DMS53 treated with DMSO at 0.1 percent for 48 hours (cell line): ENCODE results near the gene TNIK.
"Not testable (repeated sequence)": the region's sequence is repeated elsewhere in the genome, so short reads cannot be mapped to it uniquely, and the experiment has no call there.

ENCODE experiments used
- DNase-seq: peaks from one replicate; lab custom pipeline; 2025; ENCODE audit not compliant: unreplicated experiment; lab: John Stamatoyannopoulos, UW

TNIK gene

DNA sequence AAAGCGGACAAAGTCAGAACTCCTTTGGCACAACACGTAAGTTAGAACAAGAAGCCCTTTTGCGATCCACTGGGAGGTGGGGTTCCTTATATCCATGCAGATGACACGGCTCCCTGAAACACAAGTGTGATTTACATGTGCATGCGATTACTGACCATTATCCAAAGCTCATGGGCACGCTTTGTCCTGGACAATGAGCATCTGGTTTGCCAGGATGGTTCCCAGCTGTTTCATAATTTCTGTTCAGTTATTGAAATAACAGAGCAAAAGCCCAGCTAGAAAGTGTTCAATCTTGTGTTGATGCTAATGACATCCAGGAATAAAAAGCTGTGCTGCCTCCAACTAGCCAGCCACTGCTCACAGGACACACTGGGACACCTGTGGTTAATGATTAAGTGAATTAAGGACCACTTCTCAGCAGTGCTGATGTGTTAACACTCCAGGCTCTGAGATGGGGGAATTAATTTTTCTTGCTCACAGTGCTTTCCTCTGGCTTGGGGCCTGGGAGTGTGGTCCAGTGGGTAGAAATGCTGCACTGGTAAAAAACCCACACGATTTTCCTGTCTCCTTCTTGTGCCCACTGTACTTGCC lies 310.6 kb downstream of the TNIK start:
- DNase-seq, result peak; percentile 32

DNA sequence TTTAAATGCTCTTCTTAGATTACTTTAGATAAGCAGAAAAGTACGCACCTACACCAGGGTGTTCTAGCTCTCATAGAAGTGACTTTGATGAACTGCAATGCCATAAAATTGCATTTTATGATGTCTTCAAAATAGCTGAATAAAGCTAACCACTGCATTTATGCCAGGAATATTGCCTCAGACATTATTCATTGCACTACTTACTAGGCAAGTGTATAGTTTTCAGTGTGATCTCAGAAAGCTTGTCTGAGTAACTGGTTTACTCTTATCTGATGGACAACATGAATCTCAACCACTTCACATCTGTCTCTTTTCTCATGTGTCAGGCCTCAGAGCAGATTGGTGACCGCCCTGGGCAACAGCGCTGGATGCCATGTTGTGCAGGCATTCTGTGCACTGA lies 314.4 kb downstream of the TNIK start:
- no peak for DNase-seq

DNA sequence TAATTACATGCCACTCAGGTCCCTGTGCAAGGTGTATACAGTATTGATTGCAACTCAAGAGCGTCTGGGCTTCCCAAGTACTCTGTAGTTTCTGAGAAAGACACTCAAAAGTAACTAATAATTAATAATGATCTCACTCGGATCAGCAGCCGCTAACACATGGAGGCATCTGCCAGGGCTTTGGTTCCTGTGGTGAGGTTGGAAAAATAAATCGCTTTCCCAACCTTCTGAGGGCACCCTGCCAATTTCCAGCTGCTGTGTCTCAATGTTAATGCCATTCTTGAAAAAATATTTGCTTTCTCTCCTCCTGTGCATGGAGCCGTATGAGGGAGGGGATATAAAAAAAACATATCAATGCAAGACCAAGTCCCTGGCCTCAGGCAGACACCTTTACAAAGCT lies 317.2 kb downstream of the TNIK start:
- no peak for DNase-seq

DNA sequence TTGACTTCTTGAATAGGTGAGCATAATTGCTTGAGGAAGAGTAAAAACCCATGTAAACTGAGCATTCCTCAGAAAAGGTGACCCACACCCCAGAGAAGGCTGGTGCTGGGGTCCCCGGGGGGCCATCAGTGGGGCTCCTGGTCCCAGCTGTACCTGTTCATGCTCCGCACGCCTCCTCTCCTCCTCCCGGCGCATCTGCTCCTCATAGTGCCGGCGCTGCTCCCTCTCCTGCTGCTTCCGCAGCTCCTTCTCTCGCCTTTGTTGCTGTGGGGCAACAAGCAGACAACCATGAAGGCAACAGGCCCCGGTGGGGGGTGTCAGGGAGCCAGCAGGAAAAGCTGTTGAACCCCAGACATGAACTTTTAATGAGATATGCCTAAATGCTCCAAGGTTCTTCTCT lies 320.0 kb downstream of the TNIK start:
- DNase-seq, result no peak

DNA sequence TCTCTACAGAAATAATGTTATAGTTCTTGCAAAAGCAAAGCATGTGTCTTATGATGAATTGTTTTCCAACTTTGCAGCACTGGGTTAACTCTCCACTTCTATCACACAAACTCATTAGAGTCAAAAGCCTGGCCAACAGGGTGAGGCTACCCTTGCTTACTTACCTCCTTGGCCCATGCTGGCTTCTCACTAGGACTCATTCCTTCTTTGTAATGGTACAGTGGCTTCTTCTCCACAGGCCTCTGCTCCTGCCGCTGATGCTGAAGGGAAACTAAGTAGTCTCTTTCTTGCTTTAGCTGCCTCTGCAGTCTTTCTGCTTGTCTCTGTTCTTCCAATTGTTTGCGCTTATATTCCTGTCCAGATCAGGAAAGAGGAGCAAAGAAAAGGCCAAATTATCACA lies 322.2 kb downstream of the TNIK start:
- DNase-seq, result no peak

DNA sequence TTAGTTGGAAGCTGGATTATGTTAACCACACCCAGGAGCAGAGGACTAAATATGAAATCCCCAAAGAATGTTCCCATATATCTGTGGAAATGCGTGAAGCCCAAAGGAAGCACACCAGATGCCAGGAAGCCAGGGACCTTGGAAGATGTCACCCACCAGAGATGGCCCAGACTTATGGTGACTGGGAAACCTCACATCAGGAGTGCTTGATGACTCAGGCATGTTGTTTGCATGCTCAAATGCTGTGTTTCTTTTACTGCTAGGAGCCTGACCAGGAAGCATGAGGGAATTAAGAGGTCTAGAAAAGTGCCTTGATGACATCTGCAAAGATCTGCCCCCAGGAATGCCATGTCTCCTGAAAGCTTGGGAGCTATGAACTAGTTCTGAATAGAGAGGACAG lies 324.7 kb downstream of the TNIK start:
- DNase-seq, result no peak

DNA sequence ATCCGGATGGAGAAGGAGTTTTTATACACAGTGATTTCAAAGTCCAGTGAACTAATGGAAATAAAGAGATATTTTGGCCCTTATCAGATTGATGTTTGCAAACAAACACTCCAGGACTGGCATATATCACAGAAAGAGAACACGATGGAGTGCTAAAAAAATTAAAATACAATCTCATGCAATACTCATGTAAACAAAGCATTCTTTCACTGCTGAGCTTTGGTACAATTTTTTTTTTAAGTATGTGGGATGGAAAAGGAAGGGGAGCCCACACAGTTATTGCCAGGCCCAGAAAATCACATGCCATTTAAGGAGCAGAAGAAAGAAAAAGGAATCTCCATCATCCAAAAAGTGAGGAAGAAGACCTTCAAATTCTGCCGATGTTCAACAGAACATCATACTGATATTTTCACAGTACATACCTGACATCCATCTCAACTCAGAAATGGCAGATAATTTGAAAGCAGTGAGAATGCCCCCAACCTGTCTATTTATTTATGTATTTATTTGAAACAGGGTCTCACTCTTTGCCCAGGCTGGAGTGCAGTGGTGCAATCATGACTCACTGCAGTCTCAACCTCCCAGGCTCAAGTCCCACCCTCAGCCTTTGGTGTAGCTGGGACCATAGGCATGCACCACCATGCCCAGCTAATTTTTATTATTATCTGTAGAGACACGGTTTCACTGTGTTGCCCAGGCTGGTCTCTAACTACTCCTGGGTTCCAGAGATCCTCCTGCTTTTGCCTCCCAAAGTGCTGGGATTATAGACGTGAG lies 326.2 kb downstream of the TNIK start:
- DNase-seq, result no peak

DNA sequence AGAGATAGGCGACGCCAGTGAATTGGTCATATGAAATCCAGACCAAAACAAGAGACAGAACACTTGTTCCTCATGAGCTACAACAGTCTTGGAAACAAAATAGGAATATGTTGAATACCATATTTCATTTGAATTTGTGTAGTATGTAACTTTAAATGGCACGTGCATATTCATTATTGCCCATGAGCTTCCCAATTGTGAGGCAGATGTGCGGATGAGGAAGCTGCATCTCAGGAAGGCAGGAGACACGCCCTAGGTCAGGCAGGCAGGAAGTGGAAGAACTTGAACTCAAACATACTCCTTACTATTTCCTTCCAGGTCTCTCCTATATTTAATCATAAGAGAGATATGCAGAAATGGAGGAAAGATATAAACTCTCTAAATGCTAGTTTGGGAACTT lies 326.9 kb downstream of the TNIK start:
- DNase-seq, result no peak

DNA sequence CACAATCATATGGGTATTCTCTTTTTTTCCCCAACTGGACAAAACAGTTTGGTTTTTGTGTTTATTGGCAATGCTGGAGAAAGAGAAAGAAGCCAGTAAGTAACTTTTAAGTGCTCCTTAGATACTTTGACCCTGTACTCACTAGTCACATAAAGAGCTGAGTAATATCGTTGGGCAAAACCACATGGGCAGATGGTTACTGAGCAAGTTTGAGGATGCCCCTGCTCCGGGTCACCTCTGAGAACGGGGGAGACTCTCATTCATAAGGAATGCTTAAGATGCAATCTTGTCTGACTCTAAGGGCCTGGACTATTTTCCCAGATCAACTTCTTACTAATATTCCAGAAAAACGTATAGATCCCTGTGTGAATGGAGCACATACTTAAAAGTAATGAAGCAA lies 327.3 kb downstream of the TNIK start:
- no peak for DNase-seq

DNA sequence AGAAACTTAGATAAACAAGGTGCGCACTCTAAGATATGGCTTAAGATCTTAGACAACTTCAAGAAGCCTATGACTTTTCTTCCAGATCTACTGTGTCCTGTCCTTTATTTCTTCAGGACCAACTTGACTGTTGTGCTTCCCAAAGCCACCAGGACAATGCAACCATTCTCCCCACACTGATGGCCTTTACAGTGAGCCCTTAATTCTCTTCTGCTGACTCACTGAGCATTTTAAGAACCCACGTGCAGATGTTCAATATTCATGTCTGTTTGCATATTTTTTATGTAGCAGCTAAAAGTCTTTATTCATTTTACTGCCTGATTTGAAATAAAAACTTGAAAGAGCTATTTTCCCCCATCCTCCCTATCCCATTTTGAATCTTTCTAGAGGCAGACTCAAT lies 330.4 kb downstream of the TNIK start:
- no peak for DNase-seq

DNA sequence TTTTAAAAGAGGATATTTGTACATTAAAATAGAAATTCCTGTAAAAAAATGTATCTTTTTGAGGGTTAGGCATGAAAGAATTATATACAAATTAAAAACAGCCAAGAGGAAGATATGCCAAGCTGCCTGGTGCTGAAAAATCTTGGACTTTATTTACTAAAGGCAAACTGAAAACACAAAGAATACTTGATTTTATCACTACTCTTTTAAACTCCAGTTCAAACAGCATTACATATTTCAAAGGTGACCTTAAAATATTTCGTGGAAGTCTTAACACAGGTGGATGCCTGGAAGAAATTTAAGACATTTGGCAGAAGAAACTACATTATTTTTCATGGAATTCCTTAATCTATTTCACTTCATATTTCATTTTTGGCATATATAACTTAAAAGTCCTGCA lies 332.6 kb downstream of the TNIK start:
- DNase-seq, result no peak

DNA sequence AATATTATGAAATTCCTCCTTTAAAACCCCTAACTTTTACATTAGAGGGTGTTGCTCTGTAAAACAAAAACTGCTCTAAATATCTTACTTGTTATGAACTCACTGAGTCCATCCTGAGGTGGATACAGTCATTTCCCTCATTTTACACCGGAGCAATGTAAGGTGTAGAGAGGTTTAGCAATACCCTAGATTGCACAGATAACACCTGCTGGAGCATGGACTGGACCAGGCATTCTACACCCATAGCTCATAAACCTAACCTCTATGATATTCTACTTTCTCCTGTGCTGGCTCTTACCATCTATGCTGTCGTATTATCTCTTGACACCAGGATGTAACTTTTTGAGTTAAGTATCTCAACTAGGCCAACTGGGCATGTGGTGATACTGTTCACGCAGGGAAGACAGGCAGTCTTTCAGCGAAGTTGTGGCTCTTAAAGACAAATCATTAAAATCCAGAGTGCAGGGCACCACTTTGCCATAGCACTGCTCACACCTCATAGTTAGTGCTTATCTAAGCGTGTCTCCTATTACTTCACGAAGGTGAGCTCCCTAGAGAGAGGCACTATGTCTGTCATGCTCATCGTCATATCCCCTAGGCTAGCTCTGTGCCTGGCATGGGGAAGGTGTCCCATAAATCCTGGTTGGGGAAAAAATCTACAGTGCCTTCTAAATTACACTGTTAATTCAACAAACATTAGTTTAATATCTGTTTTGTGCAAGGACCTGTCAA lies 333.6 kb downstream of the TNIK start:
- DNase-seq, result no peak

DNA sequence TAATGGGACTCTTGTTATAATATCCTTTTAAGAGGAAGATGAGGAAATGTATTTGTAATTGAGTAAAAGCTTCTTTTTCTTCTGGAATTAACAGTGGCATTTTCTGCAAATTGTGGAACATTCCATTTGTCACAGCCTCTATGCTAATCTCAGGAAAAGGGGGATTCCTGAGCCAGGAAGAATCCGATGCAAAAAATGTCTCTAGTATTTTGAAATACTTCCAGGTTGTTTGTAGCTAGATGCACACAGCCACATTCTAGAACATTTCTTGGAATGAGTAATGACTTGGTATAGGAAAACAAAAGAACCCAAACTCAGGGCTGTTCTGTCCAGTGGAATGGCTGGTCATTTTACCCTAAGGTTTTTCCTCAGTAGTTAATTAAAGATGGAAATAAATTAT lies 335.2 kb downstream of the TNIK start:
- no peak for DNase-seq

DNA sequence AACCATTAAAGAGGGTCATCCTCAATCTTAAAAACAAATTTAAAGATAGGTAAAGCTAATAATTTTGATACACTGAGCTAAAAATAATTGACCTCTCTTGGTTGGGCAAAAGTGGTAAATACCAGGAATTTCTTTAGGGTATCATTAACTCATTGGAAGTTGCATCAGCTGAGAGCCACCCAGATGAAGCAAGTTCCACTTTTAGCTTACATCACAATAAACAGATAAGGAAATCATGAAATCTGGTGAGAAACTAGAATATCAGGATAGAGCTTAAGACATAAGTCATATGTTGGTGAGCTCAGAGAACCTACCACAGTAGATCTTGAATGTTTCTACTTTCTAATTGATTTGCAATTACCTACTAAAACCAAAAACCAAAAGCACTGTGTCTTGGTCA lies 336.3 kb downstream of the TNIK start:
- no peak for DNase-seq

DNA sequence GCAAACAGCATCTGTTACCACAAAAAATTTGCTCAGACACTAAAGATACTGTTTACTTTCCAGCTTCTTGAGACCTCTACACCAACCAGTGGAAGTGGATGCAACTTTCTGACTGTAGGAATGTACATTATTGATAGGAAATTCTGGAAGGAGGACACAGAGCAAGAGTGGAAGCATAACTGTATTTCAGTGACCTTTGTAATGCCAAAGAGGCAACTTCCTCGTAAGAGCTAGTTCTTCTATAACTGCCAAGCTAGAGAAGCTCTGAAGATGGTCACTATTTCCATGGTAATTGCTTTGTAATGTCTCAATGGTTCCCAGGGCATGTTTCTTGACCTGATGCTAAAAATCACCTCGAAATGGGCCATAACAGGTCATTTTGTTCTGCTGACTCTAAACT lies 337.3 kb downstream of the TNIK start:
- DNase-seq, result no peak

DNA sequence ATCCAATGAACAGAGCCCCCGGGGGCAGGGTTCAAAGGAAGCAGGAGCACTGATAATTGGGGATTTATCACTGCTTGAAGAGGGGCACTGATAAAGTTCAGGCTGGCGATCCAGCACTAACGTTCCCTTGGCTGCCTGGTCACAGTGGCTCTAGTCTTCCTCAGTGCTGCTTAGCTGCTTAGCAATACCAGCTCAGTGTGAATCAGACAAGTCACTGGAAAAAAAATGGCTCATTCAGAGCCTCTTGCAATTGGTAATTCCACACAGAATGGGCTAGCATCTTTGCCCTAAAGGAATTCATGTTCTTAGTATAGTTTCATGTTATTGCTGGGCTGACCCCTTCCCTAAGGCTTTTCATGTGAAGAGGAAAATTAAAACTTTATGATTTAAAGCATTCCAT lies 338.0 kb downstream of the TNIK start:
- no peak for DNase-seq

DNA sequence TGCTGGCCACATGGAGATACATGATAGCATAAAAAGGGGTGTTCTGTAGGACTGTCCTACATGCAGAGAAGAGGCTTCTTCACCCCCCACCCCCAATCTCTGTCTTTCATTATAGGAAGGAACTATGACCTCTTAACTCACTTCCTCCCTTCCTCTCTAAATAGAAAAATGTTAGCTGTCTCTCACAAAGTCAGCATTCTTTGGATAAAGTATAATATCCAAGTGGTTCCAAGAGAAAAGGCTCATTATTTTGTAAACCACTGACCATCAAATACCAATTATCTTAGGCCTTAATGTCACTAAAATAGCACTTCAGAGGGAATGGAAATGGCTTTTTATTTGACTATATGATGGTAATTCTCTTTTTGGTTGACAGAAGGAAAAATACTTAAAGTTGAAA lies 338.4 kb downstream of the TNIK start:
- no peak for DNase-seq

DNA sequence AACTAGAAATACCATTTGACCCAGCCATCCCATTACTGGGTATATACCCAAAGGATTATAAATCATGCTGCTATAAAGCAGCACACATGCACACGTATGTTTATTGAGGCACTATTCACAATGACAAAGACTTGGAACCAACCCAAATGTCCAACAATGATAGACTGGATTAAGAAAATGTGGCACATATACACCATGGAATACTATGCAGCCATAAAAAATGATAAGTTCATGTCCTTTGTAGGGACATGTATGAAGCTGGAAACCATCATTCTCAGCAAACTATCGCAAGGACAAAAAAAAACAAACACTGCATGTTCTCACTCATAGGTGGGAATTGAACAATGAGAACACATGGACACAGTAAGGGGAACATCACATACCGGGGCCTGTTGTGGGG lies 340.8 kb downstream of the TNIK start:
- not testable (repeated sequence) for DNase-seq

DNA sequence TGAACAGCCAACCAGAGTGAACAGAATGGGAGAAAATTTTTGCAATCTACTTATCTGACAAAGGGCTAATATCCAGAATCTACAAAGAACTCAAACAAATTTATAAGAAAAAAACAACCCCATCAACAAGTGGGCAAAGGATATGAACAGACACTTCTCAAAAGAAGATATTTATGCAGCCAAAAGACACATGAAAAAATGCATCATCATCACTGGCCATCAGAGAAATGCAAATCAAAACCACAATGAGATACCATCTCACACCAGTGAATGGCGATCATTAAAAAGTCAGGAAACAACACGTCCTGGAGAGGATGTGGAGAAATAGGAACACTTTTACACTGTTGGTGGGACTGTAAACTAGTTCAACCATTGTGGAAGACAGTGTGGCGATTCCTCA lies 341.2 kb downstream of the TNIK start:
- not testable (repeated sequence) for DNase-seq

DNA sequence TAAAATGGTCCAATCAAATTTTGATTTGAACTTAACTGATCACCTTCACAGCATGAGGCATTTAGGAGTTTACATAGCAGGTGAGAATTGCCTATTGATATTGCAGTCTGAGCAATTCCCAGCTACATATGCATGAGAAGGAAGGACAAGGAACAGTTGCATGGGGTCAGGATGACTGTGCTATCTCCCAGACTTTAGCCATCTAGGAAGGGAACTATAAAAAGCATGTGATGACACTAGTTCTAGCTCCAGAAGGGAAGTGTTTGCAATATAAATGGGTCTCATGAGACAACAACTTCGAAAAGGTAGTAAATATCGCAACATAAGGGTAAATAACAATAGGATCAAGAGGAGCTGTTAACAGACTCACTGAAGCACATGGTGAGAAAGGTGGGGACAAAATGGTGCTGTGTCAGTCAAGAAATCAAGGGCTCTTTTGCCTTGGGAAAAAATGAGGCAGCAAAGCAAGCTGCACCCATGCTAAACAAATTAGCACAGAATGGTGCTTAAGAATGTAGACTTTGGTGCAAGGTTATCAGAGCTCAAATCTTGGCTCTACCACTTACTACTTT lies 343.3 kb downstream of the TNIK start:
- no peak for DNase-seq

DNA sequence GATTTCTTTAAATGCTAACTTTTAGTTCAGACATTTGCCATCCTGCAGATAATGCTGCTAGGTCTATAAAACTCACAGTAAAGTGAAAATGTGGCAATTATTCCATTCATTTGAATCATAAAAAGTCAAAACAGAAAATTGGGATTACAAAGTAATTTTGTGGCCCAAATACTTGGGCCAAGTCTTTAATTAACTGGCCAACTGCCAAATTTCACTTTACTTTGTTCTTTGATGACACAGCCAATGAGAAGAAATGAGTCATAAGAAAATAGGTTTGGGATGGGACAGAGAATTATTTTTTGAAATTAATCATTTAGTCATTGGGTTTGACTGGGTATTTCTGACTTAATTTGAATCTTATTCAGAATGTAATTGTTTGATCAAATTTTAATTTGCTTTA lies 343.8 kb downstream of the TNIK start:
- DNase-seq, result no peak

DNA sequence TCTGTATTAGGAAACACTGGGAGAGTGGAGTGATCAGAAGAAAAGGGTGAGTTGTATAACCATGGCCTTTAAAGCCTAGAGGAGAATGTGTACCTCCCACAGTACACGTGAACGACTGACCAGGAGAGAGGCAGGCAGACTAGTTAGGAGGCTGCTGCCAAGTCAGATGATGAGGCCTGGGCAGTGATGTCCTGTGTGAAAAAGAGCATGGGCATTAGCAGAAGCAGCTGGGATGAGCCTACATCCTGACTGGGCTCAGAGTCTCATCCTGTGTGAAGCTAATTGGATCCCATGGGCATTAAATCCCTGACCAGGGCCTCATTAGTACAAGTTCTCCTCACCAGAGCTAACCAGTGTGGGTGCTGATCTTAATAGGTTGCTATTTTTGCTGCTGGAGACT lies 344.5 kb downstream of the TNIK start:
- DNase-seq, result no peak
